Renal cortical epithelial cell (primary cell): ENCODE results near the gene NRTN. TPM values are rescaled to one million over a fixed set of nuclear protein-coding genes. Genes with fewer than 3 reads are reported as not detected.

Experiments used
- DNase-seq: peaks from one replicate; pipeline ENCODE4 v3.0.0-alpha.2; 2011; ENCODE audit warnings: low read depth
- total RNA-seq: library from RNA; depleted of rRNA; stranded (reverse); fragments of >200 nt; gene quantifications from 2 replicates; pipeline ENCODE4 v1.2.3, GENCODE V29; 2014

Gene NRTN
- total RNA-seq, 1 donor from 2014 or later = 0.20 TPM

- DNase-seq = no peak
Measured at GRCh38 chr19:5865772-5866171, 60.9 kb downstream of the NRTN start.

DNA sequence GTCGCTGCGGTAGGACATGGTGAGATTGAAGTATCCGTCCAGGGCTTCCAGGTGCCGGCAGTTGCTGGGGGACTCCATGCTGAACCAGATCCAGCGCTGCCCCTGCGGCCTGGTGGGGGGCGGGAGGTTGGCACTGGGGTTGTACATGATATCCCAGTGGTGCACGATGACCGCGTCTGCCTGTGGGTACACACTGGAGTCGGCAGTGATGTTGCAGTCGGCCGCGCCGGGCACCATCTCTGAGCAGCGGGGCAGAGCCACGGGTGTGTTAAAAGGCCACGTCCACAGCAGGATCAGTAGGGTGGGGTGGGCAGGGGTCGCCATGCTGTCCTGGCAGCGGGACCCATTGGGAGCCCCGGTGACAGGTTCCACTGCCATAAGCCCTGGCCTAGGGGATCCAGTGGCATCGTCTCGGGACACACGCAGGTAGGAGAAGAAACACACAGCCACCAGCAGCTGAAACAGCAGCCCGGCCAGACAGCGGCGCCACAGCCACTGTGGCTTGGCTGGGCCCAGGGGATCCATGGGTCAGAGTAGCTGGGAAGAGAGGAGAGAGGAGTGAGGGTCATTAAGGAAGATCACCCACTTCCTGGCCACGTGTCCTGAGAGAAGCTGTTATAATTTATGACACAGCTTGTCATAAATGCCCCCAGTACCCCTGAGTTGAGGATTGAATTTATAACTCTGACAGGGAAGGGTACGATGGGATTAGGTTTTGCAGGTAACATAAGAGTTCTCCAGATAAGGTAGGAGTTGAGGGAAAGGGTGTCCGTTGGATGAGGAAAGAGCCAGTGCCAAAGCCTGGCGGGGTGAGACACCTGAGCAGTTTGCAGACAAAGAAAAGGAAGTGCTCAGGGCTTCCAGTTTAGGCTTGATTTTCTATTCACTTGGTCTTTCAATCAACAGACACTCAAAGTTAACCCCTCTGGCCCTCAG, 62.6 kb downstream of the NRTN start:
- DNase-seq = no peak

- DNase-seq = no peak
Measured at GRCh38 chr19:5870986-5871394, 66.1 kb downstream of the NRTN start.

DNA sequence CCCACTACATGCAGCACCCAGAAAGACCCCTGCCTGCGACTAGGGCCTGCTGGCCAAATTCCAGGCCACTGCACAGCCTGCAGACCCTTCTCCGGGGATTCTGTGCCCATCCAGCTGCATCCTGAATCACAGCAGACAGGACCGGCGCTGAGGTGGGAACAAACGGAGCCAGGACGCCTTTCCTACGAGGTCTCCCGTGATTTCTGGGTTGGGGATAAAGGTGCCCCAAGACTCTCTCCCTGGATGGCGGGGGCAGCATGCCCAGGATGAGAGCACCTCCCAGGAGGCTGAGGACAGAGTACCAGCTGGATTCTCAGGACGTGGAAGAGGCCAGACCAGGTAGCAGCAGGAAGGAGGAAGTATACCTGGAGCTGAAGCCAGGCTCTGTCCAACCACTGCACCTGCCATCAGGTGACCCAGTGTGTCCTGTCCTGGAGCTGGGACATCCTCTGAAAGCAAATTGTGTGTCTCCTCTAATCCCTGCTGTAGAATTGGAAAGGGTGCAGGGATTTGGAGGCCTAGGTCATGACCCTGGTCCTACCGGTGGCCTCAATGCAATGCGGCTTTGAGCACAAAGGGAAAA, 68.8 kb downstream of the NRTN start:
- no peak for DNase-seq

DNA sequence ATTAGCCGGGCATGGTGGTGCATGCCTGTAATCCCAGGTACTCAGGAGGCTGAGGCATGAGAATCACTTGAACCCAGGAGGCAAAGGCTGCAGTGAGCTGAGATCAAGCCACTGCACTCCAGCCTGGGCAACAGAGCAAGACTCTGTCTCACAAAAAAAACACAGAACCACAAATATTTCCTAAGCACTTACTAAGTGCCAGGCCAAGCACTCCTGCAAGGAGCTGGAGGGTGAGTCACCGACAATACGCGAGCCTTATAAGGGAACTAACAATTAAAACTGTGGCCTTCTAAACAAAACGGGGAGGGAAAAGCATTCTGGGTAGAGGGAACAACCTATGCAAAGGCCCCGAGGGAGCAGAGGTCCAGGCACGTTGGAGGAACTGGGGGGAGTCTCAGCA, 69.6 kb downstream of the NRTN start:
- DNase-seq = peak; percentile 49

DNA sequence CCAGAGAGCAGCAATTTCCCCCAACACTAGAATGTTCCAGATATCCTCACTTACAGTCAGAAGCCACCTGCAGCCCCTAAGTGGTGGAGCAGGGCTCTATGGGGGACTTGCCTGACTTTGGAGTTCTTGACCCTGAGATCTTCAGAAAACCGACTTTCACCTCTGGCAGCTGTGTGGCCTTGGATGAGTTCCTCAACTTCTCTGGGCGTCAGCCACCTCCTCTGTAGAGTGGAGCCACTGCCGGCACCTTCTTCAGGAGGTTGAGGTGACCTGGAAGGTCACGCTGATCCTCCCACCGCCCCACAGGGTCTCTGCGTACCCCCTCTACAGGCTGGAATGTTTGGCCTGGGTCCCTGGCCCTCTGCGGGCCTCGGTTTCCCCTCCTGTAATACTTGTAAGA, 72.6 kb downstream of the NRTN start:
- DNase-seq = no peak

DNA sequence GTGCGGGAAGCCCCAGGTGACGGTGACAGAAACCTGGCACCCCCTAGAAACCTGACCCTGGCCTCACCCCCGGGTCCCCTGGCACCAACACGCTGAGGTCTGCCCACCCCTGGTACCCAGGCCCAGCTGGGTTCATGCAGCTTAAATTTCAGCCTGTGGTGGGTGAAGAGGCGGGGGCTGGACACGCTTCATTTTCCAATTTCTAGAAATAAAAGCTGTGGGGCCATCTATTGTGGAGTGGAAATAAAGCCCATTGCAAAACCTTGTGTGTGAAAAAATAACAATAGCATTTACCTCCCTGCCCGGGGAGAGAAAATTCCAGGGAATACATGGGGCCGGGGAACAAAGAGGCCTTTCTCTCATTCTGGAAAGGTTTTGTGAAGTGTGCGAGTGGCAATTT, 73.0 kb downstream of the NRTN start:
- DNase-seq = no peak

Other genes starting within 250 kb of the NRTN start
- not detected in 2 replicates for gene TINCR, start 237.1 kb upstream of the NRTN start, total RNA-seq
- gene SAFB2, start 182.3 kb upstream of the NRTN start, total RNA-seq = 12.3 and 57.2 TPM in 2 replicates
- 16.5 and 86.8 TPM in 2 replicates for gene SAFB, start 182.0 kb upstream of the NRTN start, total RNA-seq
- 13.0 and 33.5 TPM in 2 replicates for gene MICOS13, start 124.6 kb upstream of the NRTN start, total RNA-seq
- gene HSD11B1L, start 124.0 kb upstream of the NRTN start, total RNA-seq = 9.4 and 22.2 TPM in 2 replicates
- 159 and 652 TPM in 2 replicates for gene RPL36, start 114.8 kb upstream of the NRTN start, total RNA-seq
- gene LONP1, start 84.9 kb upstream of the NRTN start, total RNA-seq = 99.3 and 116 TPM in 2 replicates
- not detected in 2 replicates for gene CATSPERD, start 84.4 kb upstream of the NRTN start, total RNA-seq
- 0.15 TPM in 1 of 2 replicates, not detected in the other for gene PRR22, start 20.3 kb upstream of the NRTN start, total RNA-seq
- gene DUS3L, start 13.9 kb upstream of the NRTN start, total RNA-seq = 15.9 and 30.0 TPM in 2 replicates
- gene FUT6, start 34.6 kb downstream of the NRTN start, total RNA-seq = 0.05 TPM in 1 of 2 replicates, not detected in the other
- gene FUT3, start 46.4 kb downstream of the NRTN start, total RNA-seq = 0.05 and 3.1 TPM in 2 replicates
- not detected in 2 replicates for gene FUT5, start 65.5 kb downstream of the NRTN start, total RNA-seq
- 104 and 529 TPM in 2 replicates for gene NDUFA11, start 98.7 kb downstream of the NRTN start, total RNA-seq
- gene VMAC, start 99.8 kb downstream of the NRTN start, total RNA-seq = 5.9 and 6.6 TPM in 2 replicates
- 5.3 and 11.5 TPM in 2 replicates for gene CAPS, start 109.2 kb downstream of the NRTN start, total RNA-seq
- 28.3 and 78.8 TPM in 2 replicates for gene RANBP3, start 173.1 kb downstream of the NRTN start, total RNA-seq